B cell (primary cell): ENCODE results near the gene RPL34. TPM values are rescaled to one million over a fixed set of nuclear protein-coding genes. Genes with fewer than 3 reads are reported as not detected.

Experiments used
- ATAC-seq: fragments of 200-7000 bp; cut with Tn5 transposase; one replicate; pipeline ENCODE4 v1.10.0; 2021; ENCODE audit warnings: low read depth, mild to moderate bottlenecking, moderate number of reproducible peaks, moderate library complexity
- CTCF ChIA-PET: fragments of 350-600 bp; sonication (Branson Sonifier 250); formaldehyde crosslinking; loops from one replicate; lab custom pipeline; 2021; ENCODE audit warnings: antibody characterized with exemption, inconsistent platforms; lab: Charles Lee
- POLR2A ChIA-PET: fragments of 350-600 bp; sonication (Branson Sonifier 250); formaldehyde crosslinking; loops from one replicate; lab custom pipeline; 2021; ENCODE audit warnings: antibody characterized with exemption; lab: Charles Lee
- DNase-seq: peaks from one replicate; pipeline ENCODE4 v3.0.0; 2013
- H2AFZ ChIP-seq: 2 replicates; pipeline ENCODE4 v1.6.1; 2012; ENCODE audit warnings: mild to moderate bottlenecking, low read depth, low read length; ENCODE audit not compliant: insufficient read depth, poor library complexity, severe bottlenecking
- H3K27ac ChIP-seq, 2 donors: 1 replicate in 1 of 2; 2 replicates in 1 of 2; pipeline ENCODE4 v1.5.1; 2012 to 2013; ENCODE audit warnings: low read length in 2 of 2, mild to moderate bottlenecking in 2 of 2, moderate library complexity in 1 of 2
- H3K27me3 ChIP-seq, 4 experiments: fragments of 200-600 bp in 1 of 4; sonication (generic) in 1 of 4; replicated peaks in 1 of 4; 1 replicate in 2 of 4; 2 replicates in 2 of 4; pipeline versions ENCODE4 v1.6.1 to v1.7.0; 2013 to 2016; ENCODE audit warnings: low read length in 3 of 4, mild to moderate bottlenecking in 2 of 4, mixed read lengths in 1 of 4, moderate library complexity in 1 of 4; ENCODE audit not compliant: insufficient read depth in 4 of 4, control insufficient read depth in 3 of 4; ENCODE audit errors: control extremely low read depth in 1 of 4
- H3K36me3 ChIP-seq, 2 experiments: replicated peaks in 1 of 2; 1 replicate in 1 of 2; 2 replicates in 1 of 2; pipeline versions ENCODE4 v1.6.1 to v1.7.1; 2013; ENCODE audit warnings: low read length in 1 of 2; ENCODE audit not compliant: insufficient read depth in 2 of 2, control insufficient read depth in 1 of 2; ENCODE audit errors: control extremely low read depth in 1 of 2, extremely low read depth in 1 of 2
- H3K4me1 ChIP-seq, 2 donors: fragments of 200-600 bp in 1 of 2; sonication (generic) in 1 of 2; 1 replicate in 1 of 2; 2 replicates in 1 of 2; pipeline versions ENCODE4 v1.5.1 to v1.6.1; 2013 to 2017; ENCODE audit warnings: low read length in 2 of 2; ENCODE audit not compliant: control insufficient read depth in 2 of 2, insufficient read depth in 2 of 2
- H3K4me2 ChIP-seq: replicated peaks from 2 replicates; pipeline ENCODE3; 2012; ENCODE audit warnings: mild to moderate bottlenecking, low read depth, low read length; ENCODE audit not compliant: poor library complexity, severe bottlenecking
- H3K4me3 ChIP-seq, 5 experiments: fragments of 200-600 bp in 1 of 5; sonication (generic) in 1 of 5; 1 replicate in 3 of 5; 2 replicates in 2 of 5; pipeline versions ENCODE4 v1.5.1 to v1.7.0; 2011 to 2016; ENCODE audit warnings: low read length in 4 of 5, mild to moderate bottlenecking in 4 of 5, low read depth in 2 of 5, control low read depth in 1 of 5, moderate library complexity in 1 of 5; ENCODE audit not compliant: insufficient read depth in 1 of 5; ENCODE audit errors: control extremely low read depth in 1 of 5, extremely low read depth in 1 of 5
- H3K79me2 ChIP-seq: fragments of 200-600 bp; sonication (generic); one replicate; pipeline ENCODE4 v1.6.0; 2016; ENCODE audit warnings: low read length; ENCODE audit not compliant: control insufficient read depth, insufficient read depth
- H3K9ac ChIP-seq: fragments of 200-600 bp; sonication (generic); 2 replicates; pipeline ENCODE4 v1.6.1; 2017; ENCODE audit warnings: mild to moderate bottlenecking, low read length, moderate library complexity
- H3K9me3 ChIP-seq, 3 donors: one replicate each; pipeline versions ENCODE4 v1.6.1 to v1.7.1; 2013; ENCODE audit warnings: low read length in 2 of 3; ENCODE audit not compliant: control insufficient read depth in 2 of 3, insufficient read depth in 1 of 3; ENCODE audit errors: control extremely low read depth in 1 of 3
- H4K20me1 ChIP-seq: 2 replicates; pipeline ENCODE4 v1.6.0; 2012; ENCODE audit warnings: mild to moderate bottlenecking, low read length; ENCODE audit not compliant: insufficient read depth, control insufficient read depth, poor library complexity, severe bottlenecking
- H3K27ac Mint-ChIP-seq: one replicate; pipeline ENCODE4 v1.8.0; 2021; ENCODE audit warnings: mixed read lengths
- H3K27me3 Mint-ChIP-seq: one replicate; pipeline ENCODE4 v1.8.0; 2021; ENCODE audit warnings: mixed read lengths
- H3K4me1 Mint-ChIP-seq: one replicate; pipeline ENCODE4 v1.8.0; 2021; ENCODE audit warnings: mixed read lengths
- H3K4me3 Mint-ChIP-seq: one replicate; pipeline ENCODE4 v1.8.0; 2021; ENCODE audit warnings: mixed read lengths
- H3K9me3 Mint-ChIP-seq: one replicate; pipeline ENCODE4 v1.8.0; 2022; ENCODE audit warnings: mixed read lengths; ENCODE audit not compliant: insufficient read depth
- EZH2 ChIP-seq: IDR thresholded peaks from 2 replicates; pipeline ENCODE4 v1.6.1; 2012; ENCODE audit warnings: borderline replicate concordance, low read depth, mild to moderate bottlenecking, moderate library complexity, low read length; ENCODE audit not compliant: insufficient read depth, poor library complexity, severe bottlenecking
- WGBS: methylation state at CpG from one replicate; pipeline ENCODE4 v1.1.5; 2013; ENCODE audit warnings: missing lambda C conversion rate; ENCODE audit not compliant: insufficient coverage; 5-methylcytosine and 5-hydroxymethylcytosine counted together
- intact Hi-C: fragments of 100-400 bp; cut with micrococcal nuclease; formaldehyde crosslinking; loops from one replicate; pipeline ENCODE4 v1.10.0; 2022
- polyA plus RNA-seq: library from polyadenylated mRNA; depleted of rRNA; stranded (reverse); fragments of >200 nt; gene quantifications from 2 replicates; pipeline ENCODE4 v1.2.3, GENCODE V29; 2012
- total RNA-seq, 2 donors: library from RNA; stranded (reverse); fragments of 120-200 nt in 1 of 2; gene quantifications; 1 replicate in 1 of 2; 2 replicates in 1 of 2; pipeline versions ENCODE4 v1.2.3 to v1.2.4, GENCODE V29; 2013 to 2022
- TF ChIP-seq, protein P1 (sequence below): fragments of 200-600 bp; IDR thresholded peaks from one replicate; pipeline ENCODE4 v1.8.0; 2022; ENCODE audit warnings: antibody characterized with exemption, mild to moderate bottlenecking

The RPL34 gene
- total and polyA plus RNA-seq, 2 donors (not counting 1 experiment from before 2014, with no cell fraction given): 2,267 to 4,160 TPM

DNA sequence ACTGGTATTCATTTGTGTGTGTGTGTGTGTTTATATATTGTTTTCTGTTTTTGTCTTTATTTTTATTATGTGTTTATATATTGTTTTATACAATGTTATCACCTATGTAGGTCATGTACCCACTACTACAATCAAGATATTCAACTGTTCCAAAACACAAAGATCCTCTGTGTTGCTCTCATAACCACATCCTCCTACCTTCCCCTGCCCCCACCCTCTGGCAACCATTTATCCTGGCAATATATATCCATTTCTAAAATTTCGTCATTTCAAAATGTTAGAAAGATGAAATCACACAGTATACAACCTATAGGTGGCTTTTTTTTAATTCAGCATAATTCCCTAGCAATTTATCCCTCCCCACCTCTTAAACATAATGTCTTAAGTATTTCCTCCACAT lies 18.8 kb upstream of the RPL34 start:
- Histone ChIP-seq H3K4me3 (no peak overlapping the region), H3K9ac (no peak overlapping the region), H3K27me3 (no peaks in the 10 kb centered on the region), H3K79me2 (no peaks in the 10 kb centered on the region), H3K36me3 (no peaks in the 10 kb centered on the region), H3K27ac (no peak overlapping the region), H3K4me2 (no peak overlapping the region), H4K20me1 (no peaks in the 10 kb centered on the region), H3K4me1 (no peaks in the 10 kb centered on the region), H2AFZ (no peak overlapping the region), H3K9me3 (peaks cover 0 to 4% (median 0%) of the 10 kb centered on the region in 3 donors)
- DNase-seq: no peak
- POLR2A ChIA-PET: no interaction called here
- TF ChIP-seq, protein P1, sequence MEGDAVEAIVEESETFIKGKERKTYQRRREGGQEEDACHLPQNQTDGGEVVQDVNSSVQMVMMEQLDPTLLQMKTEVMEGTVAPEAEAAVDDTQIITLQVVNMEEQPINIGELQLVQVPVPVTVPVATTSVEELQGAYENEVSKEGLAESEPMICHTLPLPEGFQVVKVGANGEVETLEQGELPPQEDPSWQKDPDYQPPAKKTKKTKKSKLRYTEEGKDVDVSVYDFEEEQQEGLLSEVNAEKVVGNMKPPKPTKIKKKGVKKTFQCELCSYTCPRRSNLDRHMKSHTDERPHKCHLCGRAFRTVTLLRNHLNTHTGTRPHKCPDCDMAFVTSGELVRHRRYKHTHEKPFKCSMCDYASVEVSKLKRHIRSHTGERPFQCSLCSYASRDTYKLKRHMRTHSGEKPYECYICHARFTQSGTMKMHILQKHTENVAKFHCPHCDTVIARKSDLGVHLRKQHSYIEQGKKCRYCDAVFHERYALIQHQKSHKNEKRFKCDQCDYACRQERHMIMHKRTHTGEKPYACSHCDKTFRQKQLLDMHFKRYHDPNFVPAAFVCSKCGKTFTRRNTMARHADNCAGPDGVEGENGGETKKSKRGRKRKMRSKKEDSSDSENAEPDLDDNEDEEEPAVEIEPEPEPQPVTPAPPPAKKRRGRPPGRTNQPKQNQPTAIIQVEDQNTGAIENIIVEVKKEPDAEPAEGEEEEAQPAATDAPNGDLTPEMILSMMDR: no peak
- no peak for TF ChIP-seq EZH2
- H3K4me3 Mint-ChIP-seq: no peak overlapping the region
- no peaks in the 10 kb centered on the region for H3K27me3 Mint-ChIP-seq
- peaks cover 2% of the 10 kb centered on the region for H3K9me3 Mint-ChIP-seq
- WGBS: no CpG with 5 or more reads among the region's 1 CpG
- ATAC-seq: no peak
- H3K27ac Mint-ChIP-seq: no peak overlapping the region
- CTCF ChIA-PET: no interaction called here
- intact Hi-C loops: no loop called here
- no peaks in the 10 kb centered on the region for H3K4me1 Mint-ChIP-seq

DNA sequence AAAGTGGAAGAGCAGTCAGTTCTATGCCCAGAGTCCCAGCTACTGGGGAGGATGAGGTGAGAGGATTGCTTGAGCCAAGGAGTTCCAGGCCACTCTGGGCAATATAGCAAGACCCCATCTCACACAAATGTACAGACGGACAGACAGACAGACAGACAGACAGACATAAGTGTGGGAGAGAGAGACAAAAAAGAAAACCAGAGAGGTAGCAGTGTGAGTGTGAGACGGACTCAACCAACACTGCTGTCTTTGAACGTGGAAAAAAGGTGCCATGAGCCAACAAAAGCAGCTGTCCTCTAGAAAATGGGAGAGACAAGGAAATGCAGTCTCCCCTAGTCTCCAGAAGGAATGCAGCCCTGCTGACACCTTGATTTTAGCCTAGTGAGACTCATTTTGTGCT lies 18.2 kb upstream of the RPL34 start:
- Histone ChIP-seq H3K4me3 (no peak overlapping the region), H3K36me3 (no peaks in the 10 kb centered on the region), H3K9me3 (peaks cover 0 to 3% (median 1%) of the 10 kb centered on the region in 3 donors), H3K79me2 (no peaks in the 10 kb centered on the region), H3K4me1 (no peaks in the 10 kb centered on the region), H3K9ac (no peak overlapping the region), H3K27ac (no peak overlapping the region), H2AFZ (no peak overlapping the region), H3K4me2 (no peak overlapping the region), H4K20me1 (no peaks in the 10 kb centered on the region), H3K27me3 (no peaks in the 10 kb centered on the region)
- POLR2A ChIA-PET: no interaction called here
- DNase-seq: no peak
- intact Hi-C loops: no loop called here
- Mint-ChIP-seq H3K27me3 (no peaks in the 10 kb centered on the region), H3K4me1 (no peaks in the 10 kb centered on the region), H3K27ac (no peak overlapping the region), H3K4me3 (no peak overlapping the region), H3K9me3 (peaks cover 2% of the 10 kb centered on the region)
- WGBS: 100% methylated on average over 2 of the region's 3 CpGs
- no peak for ATAC-seq
- TF ChIP-seq, protein P1: no peak
- TF ChIP-seq EZH2: no peak
- CTCF ChIA-PET: no interaction called here
